Nephron progenitor cell (in vitro differentiated cells): Measurements from ENCODE around the gene FAM193B.
"Not testable (repeated sequence)": the region's sequence is repeated elsewhere in the genome, so short reads cannot be mapped to it uniquely, and the experiment has no call there.

Experiments
- DNase-seq: peaks from one replicate; pipeline ENCODE4 v3.0.0; 2021
- H3K27ac Mint-ChIP-seq: 2 replicates; pipeline ENCODE4 v1.8.0; 2021; ENCODE audit warnings: mild to moderate bottlenecking, moderate library complexity, mixed read lengths
- H3K27me3 Mint-ChIP-seq: 2 replicates; pipeline ENCODE4 v1.8.0; 2021; ENCODE audit warnings: mild to moderate bottlenecking, low read depth, mixed read lengths; ENCODE audit not compliant: poor library complexity
- H3K36me3 Mint-ChIP-seq: 2 replicates; pipeline ENCODE4 v1.8.0; 2021; ENCODE audit warnings: low read depth, mixed read lengths
- H3K4me1 Mint-ChIP-seq: 2 replicates; pipeline ENCODE4 v1.8.0; 2021; ENCODE audit warnings: mixed read lengths
- H3K4me3 Mint-ChIP-seq: 2 replicates; pipeline ENCODE4 v1.8.0; 2021; ENCODE audit warnings: mild to moderate bottlenecking, moderate library complexity, mixed read lengths
- H3K9me3 Mint-ChIP-seq: 2 replicates; pipeline ENCODE4 v1.8.0; 2021; ENCODE audit warnings: mild to moderate bottlenecking, moderate library complexity, mixed read lengths
- CTCF ChIP-seq: fragments of 200-600 bp; sonication (generic); IDR thresholded peaks from 2 replicates; pipeline ENCODE4 v1.5.0; 2021; ENCODE audit warnings: antibody characterized with exemption

FAM193B gene

GRCh38 chr5:177536386-177536785, 18.0 kb downstream of the FAM193B start:
- no peak for DNase-seq
- Mint-ChIP-seq H3K4me3 (no peak overlapping the region), H3K27me3 (peaks cover 2% of the 10 kb centered on the region), H3K36me3 (peaks cover 46% of the 10 kb centered on the region), H3K4me1 (peaks cover 14% of the 10 kb centered on the region), H3K9me3 (no peaks in the 10 kb centered on the region), H3K27ac (no peak overlapping the region)
- no peak for TF ChIP-seq CTCF

GRCh38 chr5:177535125-177535524, 19.2 kb downstream of the FAM193B start:
- H3K36me3 Mint-ChIP-seq, result peaks cover 49% of the 10 kb centered on the region
- no peak overlapping the region for H3K4me3 Mint-ChIP-seq
- no peaks in the 10 kb centered on the region for H3K9me3 Mint-ChIP-seq
- peaks cover 14% of the 10 kb centered on the region for H3K4me1 Mint-ChIP-seq
- TF ChIP-seq CTCF, result no peak
- H3K27ac Mint-ChIP-seq, result no peak overlapping the region
- H3K27me3 Mint-ChIP-seq, result peaks cover 2% of the 10 kb centered on the region
- no peak for DNase-seq

- not testable (repeated sequence) for H3K27ac Mint-ChIP-seq, DNase-seq, H3K27me3 Mint-ChIP-seq, H3K9me3 Mint-ChIP-seq, H3K4me3 Mint-ChIP-seq
- Mint-ChIP-seq H3K36me3 (peaks cover 49% of the 10 kb centered on the region), H3K4me1 (peaks cover 12% of the 10 kb centered on the region)
Observed at GRCh38 chr5:177534433-177534832, 19.9 kb downstream of the FAM193B start.

GRCh38 chr5:177531209-177531940, 23.0 kb downstream of the FAM193B start:
- no peaks in the 10 kb centered on the region for H3K4me1 Mint-ChIP-seq
- H3K27ac Mint-ChIP-seq, result peak overlapping the region; percentile 88
- DNase-seq, result no peak
- no peaks in the 10 kb centered on the region for H3K27me3 Mint-ChIP-seq
- no peak for TF ChIP-seq CTCF
- H3K36me3 Mint-ChIP-seq, result peaks cover 36% of the 10 kb centered on the region
- H3K9me3 Mint-ChIP-seq, result no peaks in the 10 kb centered on the region
- H3K4me3 Mint-ChIP-seq, result no peak overlapping the region

- no peak overlapping the region for H3K4me3 Mint-ChIP-seq
- no peaks in the 10 kb centered on the region for H3K27me3 Mint-ChIP-seq
- no peaks in the 10 kb centered on the region for H3K4me1 Mint-ChIP-seq
- TF ChIP-seq CTCF, result no peak
- DNase-seq, result no peak
- peaks cover 38% of the 10 kb centered on the region for H3K36me3 Mint-ChIP-seq
- H3K9me3 Mint-ChIP-seq, result no peaks in the 10 kb centered on the region
- H3K27ac Mint-ChIP-seq, result peak overlapping the region; percentile 88
Observed at GRCh38 chr5:177530638-177531037, 23.7 kb downstream of the FAM193B start.

GRCh38 chr5:177529247-177530203, 24.8 kb downstream of the FAM193B start:
- DNase-seq, result no peak
- Mint-ChIP-seq H3K4me3 (no peak overlapping the region), H3K36me3 (peaks cover 35% of the 10 kb centered on the region), H3K27me3 (no peaks in the 10 kb centered on the region), H3K27ac (peak overlapping the region; percentile 37), H3K4me1 (no peaks in the 10 kb centered on the region), H3K9me3 (no peaks in the 10 kb centered on the region)
- no peak for TF ChIP-seq CTCF
